IPS DF 6.9 (cell line): ENCODE data around the gene BRINP3.

Experiments used
- DNase-seq: peaks from one replicate; pipeline ENCODE4 v3.0.0-alpha.2; 2013; ENCODE audit warnings: low read depth, low spot score
- H3K27ac ChIP-seq: one replicate; pipeline ENCODE4 v1.5.1; 2013; ENCODE audit warnings: low read length, control low read depth
- H3K27me3 ChIP-seq: 2 replicates; pipeline ENCODE4 v1.6.1; 2013; ENCODE audit warnings: mild to moderate bottlenecking, low read length; ENCODE audit not compliant: control insufficient read depth, insufficient read depth
- H3K36me3 ChIP-seq: 2 replicates; pipeline ENCODE4 v1.6.1; 2013; ENCODE audit warnings: low read length; ENCODE audit not compliant: control insufficient read depth, insufficient read depth
- H3K4me1 ChIP-seq: 2 replicates; pipeline ENCODE4 v1.6.1; 2013; ENCODE audit warnings: low read length; ENCODE audit not compliant: control insufficient read depth, insufficient read depth
- H3K4me3 ChIP-seq: 2 replicates; pipeline ENCODE4 v1.5.1; 2013; ENCODE audit warnings: mild to moderate bottlenecking, low read length
- H3K9me3 ChIP-seq: 2 replicates; pipeline ENCODE4 v1.6.1; 2013; ENCODE audit warnings: low read length, inconsistent platforms; ENCODE audit not compliant: control insufficient read depth, insufficient read depth
- WGBS: extraction: QIAGEN DNeasy Blood & Tissue Kit; methylation state at CpG from one replicate; pipeline ENCODE4 v1.1.7; 2013; ENCODE audit warnings: mixed read lengths, missing lambda C conversion rate; ENCODE audit not compliant: insufficient read length, insufficient coverage; 5-methylcytosine and 5-hydroxymethylcytosine counted together

The BRINP3 gene

GRCh38 chr1:190101756-190102155 lies 375.9 kb downstream of the BRINP3 start:
- DNase-seq = no peak
- Histone ChIP-seq H3K36me3 (no peaks in the 10 kb centered on the region), H3K4me3 (no peak overlapping the region), H3K9me3 (no peaks in the 10 kb centered on the region), H3K4me1 (no peaks in the 10 kb centered on the region), H3K27me3 (no peaks in the 10 kb centered on the region), H3K27ac (no peak overlapping the region)
- no CpG with 5 or more reads among the region's 3 CpGs for WGBS

DNA sequence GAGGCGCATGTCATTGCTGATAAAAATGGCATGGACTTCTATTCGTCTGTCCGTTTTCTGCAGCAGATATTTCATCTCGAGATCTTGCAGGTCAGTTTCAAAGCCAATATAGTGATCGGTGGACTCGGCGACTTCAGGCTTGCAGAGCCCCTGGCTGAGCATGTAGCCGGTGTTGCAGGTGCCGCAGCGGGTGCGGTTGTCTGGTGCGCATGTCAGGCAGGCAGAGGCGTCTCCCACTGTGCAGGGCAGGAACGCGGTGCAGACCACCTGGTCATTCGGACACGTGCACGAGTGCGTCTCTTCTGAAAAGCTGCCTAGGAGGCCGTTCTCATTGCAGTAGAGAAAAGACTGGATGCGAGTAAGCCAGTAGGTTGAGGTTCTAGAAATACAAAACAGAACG lies 378.9 kb downstream of the BRINP3 start:
- WGBS = no CpG with 5 or more reads among the region's 22 CpGs
- DNase-seq = no peak
- H3K27ac ChIP-seq = no peak overlapping the region

GRCh38 chr1:190098107-190098506 lies 379.6 kb downstream of the BRINP3 start:
- no peak for DNase-seq
- Histone ChIP-seq H3K27me3 (no peaks in the 10 kb centered on the region), H3K4me1 (no peaks in the 10 kb centered on the region), H3K9me3 (no peaks in the 10 kb centered on the region), H3K27ac (no peak overlapping the region), H3K36me3 (no peaks in the 10 kb centered on the region), H3K4me3 (no peak overlapping the region)
- WGBS = no CpG with 5 or more reads among the region's 7 CpGs

More for the DNA sequence above, 378.9 kb downstream of the BRINP3 start:
- H3K36me3 ChIP-seq = no peaks in the 10 kb centered on the region
- no peaks in the 10 kb centered on the region for H3K4me1 ChIP-seq
- H3K4me3 ChIP-seq = no peak overlapping the region
- H3K9me3 ChIP-seq = no peaks in the 10 kb centered on the region
- H3K27me3 ChIP-seq = no peaks in the 10 kb centered on the region

- no peak for DNase-seq
- Histone ChIP-seq H3K36me3 (no peaks in the 10 kb centered on the region), H3K4me3 (no peak overlapping the region), H3K4me1 (no peaks in the 10 kb centered on the region), H3K9me3 (no peaks in the 10 kb centered on the region), H3K27me3 (no peaks in the 10 kb centered on the region), H3K27ac (no peak overlapping the region)
- WGBS = no CpG with 5 or more reads among the region's 1 CpG
Observed at GRCh38 chr1:190095596-190095995, 382.1 kb downstream of the BRINP3 start.

DNA sequence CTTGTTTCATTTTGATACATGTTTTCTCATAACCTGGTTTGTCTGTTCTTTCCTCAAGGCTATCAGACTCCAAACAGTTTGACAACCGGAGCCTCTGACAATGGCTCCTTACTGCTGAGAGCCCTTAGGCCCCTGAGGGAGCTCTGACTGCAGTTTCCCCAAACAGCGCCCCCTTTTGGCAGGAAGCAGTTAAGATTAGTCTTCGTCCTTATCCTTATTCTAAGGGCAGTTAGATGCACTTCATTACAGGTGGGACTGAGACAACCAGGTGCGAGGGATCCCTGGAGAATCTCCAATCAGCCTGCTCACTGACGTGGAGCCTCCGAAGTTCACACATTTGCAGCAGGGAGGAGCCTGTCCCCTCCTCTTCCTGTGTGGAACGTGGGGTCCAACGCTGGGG lies 393.1 kb downstream of the BRINP3 start:
- no peaks in the 10 kb centered on the region for H3K27me3 ChIP-seq
- peak; percentile 72 for DNase-seq
- H3K4me1 ChIP-seq = no peaks in the 10 kb centered on the region
- no peaks in the 10 kb centered on the region for H3K36me3 ChIP-seq
- H3K9me3 ChIP-seq = no peaks in the 10 kb centered on the region
- H3K4me3 ChIP-seq = no peak overlapping the region
- H3K27ac ChIP-seq = no peak overlapping the region
- WGBS = no CpG with 5 or more reads among the region's 8 CpGs

- no peaks in the 10 kb centered on the region for H3K36me3 ChIP-seq
- H3K4me1 ChIP-seq = no peaks in the 10 kb centered on the region
- H3K4me3 ChIP-seq = no peak overlapping the region
- no peaks in the 10 kb centered on the region for H3K9me3 ChIP-seq
- no peak for DNase-seq
- no peaks in the 10 kb centered on the region for H3K27me3 ChIP-seq
- WGBS = no CpG with 5 or more reads among the region's 2 CpGs
- no peak overlapping the region for H3K27ac ChIP-seq
Observed at GRCh38 chr1:190068304-190068703, 409.4 kb downstream of the BRINP3 start.

- Histone ChIP-seq H3K9me3 (no peaks in the 10 kb centered on the region), H3K4me1 (no peaks in the 10 kb centered on the region), H3K4me3 (no peak overlapping the region), H3K27me3 (no peaks in the 10 kb centered on the region), H3K36me3 (no peaks in the 10 kb centered on the region), H3K27ac (no peak overlapping the region)
- no peak for DNase-seq
- no CpG with 5 or more reads among the region's 3 CpGs for WGBS
Observed at GRCh38 chr1:190067592-190067991, 410.1 kb downstream of the BRINP3 start.

GRCh38 chr1:190066011-190066410 lies 411.7 kb downstream of the BRINP3 start:
- Histone ChIP-seq H3K9me3 (no peaks in the 10 kb centered on the region), H3K4me1 (no peaks in the 10 kb centered on the region), H3K27ac (no peak overlapping the region), H3K4me3 (no peak overlapping the region), H3K36me3 (no peaks in the 10 kb centered on the region), H3K27me3 (no peaks in the 10 kb centered on the region)
- WGBS = no CpG with 5 or more reads among the region's 2 CpGs
- no peak for DNase-seq

DNA sequence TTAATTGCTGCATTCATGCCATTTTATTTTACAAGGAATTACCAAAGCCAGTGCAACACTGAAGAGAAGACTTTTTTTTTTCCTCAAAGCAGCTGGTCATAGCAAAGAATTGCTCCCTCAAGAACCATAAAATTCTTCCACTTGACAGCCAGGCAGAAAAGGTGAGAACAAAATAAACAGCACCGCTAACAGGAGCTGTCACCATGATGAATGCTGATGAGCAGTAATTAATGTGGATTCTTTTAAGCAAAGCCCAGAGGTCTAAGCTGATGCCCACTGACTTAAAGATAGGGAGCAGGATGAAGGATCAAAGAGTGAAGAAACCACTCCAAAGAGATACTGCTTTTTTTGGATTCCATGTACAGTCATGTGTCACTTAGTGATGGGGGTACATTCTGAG lies 428.4 kb downstream of the BRINP3 start:
- WGBS = no CpG with 5 or more reads among the region's 1 CpG
- Histone ChIP-seq H3K4me1 (no peaks in the 10 kb centered on the region), H3K27me3 (no peaks in the 10 kb centered on the region), H3K36me3 (no peaks in the 10 kb centered on the region), H3K9me3 (no peaks in the 10 kb centered on the region), H3K4me3 (no peak overlapping the region), H3K27ac (no peak overlapping the region)
- DNase-seq = no peak
